ENCODE results near the gene FAM131A.

GRCh38 chr3:184337399-184337714 lies at the start of gene FAM131A:
- no peak for TF ChIP-seq ZNF70 (CRISPR knock-in tag; IDR thresholded peaks at IDR 0.05)
- no peak for TF ChIP-seq PATZ1 (CRISPR knock-in tag; IDR thresholded peaks at IDR 0.05; ENCODE audit: borderline replicate concordance)
- TF ChIP-seq ZFP30 (CRISPR knock-in tag; IDR thresholded peaks at IDR 0.05) = no peak
- TF ChIP-seq ESRRG (CRISPR knock-in tag; IDR thresholded peaks at IDR 0.05) = no peak
- no peak for TF ChIP-seq GLIS3 (CRISPR knock-in tag; IDR thresholded peaks at IDR 0.05)
- TF ChIP-seq ZNF8 (CRISPR knock-in tag; IDR thresholded peaks at IDR 0.05) = no peak
- no peak for TF ChIP-seq ISL1 (CRISPR knock-in tag; IDR thresholded peaks at IDR 0.05)
- no peak for TF ChIP-seq SNAI2 (CRISPR knock-in tag; IDR thresholded peaks at IDR 0.05)
- no peak for TF ChIP-seq PPARA (CRISPR knock-in tag; IDR thresholded peaks at IDR 0.05; ENCODE audit: borderline replicate concordance)
- no peak for TF ChIP-seq RARB (CRISPR knock-in tag; IDR thresholded peaks at IDR 0.05)
- TF ChIP-seq, protein P1, sequence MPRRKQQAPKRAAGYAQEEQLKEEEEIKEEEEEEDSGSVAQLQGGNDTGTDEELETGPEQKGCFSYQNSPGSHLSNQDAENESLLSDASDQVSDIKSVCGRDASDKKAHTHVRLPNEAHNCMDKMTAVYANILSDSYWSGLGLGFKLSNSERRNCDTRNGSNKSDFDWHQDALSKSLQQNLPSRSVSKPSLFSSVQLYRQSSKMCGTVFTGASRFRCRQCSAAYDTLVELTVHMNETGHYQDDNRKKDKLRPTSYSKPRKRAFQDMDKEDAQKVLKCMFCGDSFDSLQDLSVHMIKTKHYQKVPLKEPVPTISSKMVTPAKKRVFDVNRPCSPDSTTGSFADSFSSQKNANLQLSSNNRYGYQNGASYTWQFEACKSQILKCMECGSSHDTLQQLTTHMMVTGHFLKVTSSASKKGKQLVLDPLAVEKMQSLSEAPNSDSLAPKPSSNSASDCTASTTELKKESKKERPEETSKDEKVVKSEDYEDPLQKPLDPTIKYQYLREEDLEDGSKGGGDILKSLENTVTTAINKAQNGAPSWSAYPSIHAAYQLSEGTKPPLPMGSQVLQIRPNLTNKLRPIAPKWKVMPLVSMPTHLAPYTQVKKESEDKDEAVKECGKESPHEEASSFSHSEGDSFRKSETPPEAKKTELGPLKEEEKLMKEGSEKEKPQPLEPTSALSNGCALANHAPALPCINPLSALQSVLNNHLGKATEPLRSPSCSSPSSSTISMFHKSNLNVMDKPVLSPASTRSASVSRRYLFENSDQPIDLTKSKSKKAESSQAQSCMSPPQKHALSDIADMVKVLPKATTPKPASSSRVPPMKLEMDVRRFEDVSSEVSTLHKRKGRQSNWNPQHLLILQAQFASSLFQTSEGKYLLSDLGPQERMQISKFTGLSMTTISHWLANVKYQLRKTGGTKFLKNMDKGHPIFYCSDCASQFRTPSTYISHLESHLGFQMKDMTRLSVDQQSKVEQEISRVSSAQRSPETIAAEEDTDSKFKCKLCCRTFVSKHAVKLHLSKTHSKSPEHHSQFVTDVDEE (CRISPR knock-in tag; IDR thresholded peaks at IDR 0.05) = no peak

Data from SK-N-SH treated with all-trans-retinoic acid at 6 μM for 48 hours (cell line).